ENCODE results near the gene ZC3H10.
"Not testable (repeated sequence)": the region's sequence is repeated elsewhere in the genome, so short reads cannot be mapped to it uniquely, and the experiment has no call there.

The ZC3H10 gene, protein sequence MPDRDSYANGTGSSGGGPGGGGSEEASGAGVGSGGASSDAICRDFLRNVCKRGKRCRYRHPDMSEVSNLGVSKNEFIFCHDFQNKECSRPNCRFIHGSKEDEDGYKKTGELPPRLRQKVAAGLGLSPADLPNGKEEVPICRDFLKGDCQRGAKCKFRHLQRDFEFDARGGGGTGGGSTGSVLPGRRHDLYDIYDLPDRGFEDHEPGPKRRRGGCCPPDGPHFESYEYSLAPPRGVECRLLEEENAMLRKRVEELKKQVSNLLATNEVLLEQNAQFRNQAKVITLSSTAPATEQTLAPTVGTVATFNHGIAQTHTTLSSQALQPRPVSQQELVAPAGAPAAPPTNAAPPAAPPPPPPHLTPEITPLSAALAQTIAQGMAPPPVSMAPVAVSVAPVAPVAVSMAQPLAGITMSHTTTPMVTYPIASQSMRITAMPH

DNA sequence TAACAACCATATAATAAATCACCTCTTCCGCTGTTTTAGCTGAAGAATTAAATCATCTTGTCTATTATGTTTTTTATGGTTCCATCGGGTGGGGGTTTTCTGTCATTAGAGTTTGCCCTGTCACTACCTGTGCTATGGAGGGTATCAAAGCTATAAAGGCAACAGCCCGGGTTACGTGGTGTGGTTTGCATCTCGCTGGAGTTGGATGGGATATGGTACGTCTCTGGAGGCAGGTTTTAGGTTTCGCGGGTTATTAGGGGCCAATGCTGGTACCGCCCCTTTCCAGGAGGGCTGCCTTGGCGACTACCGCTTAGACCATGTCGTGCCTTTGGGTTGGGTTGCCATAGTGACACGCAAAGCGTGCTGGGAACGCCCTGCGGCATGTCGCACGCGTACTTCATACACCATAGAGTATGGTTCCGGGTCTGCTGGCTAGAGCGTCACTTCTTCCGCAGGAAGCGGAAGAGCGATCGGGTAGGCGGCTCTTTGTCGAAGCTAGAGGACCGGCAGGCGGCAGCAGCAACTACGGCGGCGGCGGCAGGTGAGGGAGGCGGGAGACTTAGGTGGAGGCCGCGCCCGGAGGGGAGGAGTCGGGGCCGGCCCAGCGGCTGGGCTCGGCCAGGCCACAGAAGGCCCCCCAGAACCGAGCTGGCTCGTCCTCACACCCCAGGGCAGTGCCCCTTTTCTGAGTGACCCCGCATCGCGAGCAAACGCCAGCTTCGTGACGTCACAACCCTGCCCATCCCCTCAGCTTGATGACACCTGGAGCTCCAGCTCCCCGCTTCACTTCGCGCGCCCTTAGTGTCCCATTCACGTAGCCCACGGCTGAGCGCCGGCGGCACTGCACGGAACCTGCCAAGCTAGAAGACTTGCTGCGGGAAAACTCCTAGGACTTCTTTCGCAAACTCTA, at the start of gene ZC3H10:
Gene ZC3H10 (plus strand): TSS at position 489 of the 910 bp plus-strand sequence. CDS start 2,297 bp downstream, outside the sequence.
- Histone ChIP-seq H3K27ac (ENCODE audit: low read length) (peak within 1 kb of the TSS; percentile 88), H3K27me3 (ENCODE audit: insufficient read depth, low read length) (no peaks in the 10 kb centered on the region), H3K4me3 (ENCODE audit: low read length) (peak within 1 kb of the TSS; percentile 97), H3K36me3 (ENCODE audit: insufficient read depth, low read depth, low read length) (peaks cover 38% of the 10 kb centered on the region), H3K9ac (ENCODE audit: low read depth, low read length) (peak within 1 kb of the TSS; percentile 100), H3K4me1 (ENCODE audit: insufficient read depth, low read length) (peaks cover 10% of the 10 kb centered on the region; the same call in 1 of the 2 replicates), H3K9me3 (ENCODE audit: insufficient read depth, low read depth, low read length) (no peaks in the 10 kb centered on the region)

- H3K27me3 ChIP-seq (ENCODE audit: insufficient read depth, low read length), result no peaks in the 10 kb centered on the region
- no peak overlapping the region for H3K27ac ChIP-seq (ENCODE audit: low read length)
- H3K36me3 ChIP-seq (ENCODE audit: insufficient read depth, low read depth, low read length), result no peaks in the 10 kb centered on the region
Measured at GRCh38 chr12:56071648-56072047, 46.4 kb upstream of the ZC3H10 start.

GRCh38 chr12:56074396-56074795, 43.7 kb upstream of the ZC3H10 start:
- Histone ChIP-seq H3K9ac (ENCODE audit: low read depth, low read length) (no peak overlapping the region), H3K27me3 (ENCODE audit: insufficient read depth, low read length) (no peaks in the 10 kb centered on the region), H3K36me3 (ENCODE audit: insufficient read depth, low read depth, low read length) (no peaks in the 10 kb centered on the region), H3K27ac (ENCODE audit: low read length) (no peak overlapping the region), H3K9me3 (ENCODE audit: insufficient read depth, low read depth, low read length) (no peaks in the 10 kb centered on the region), H3K4me3 (ENCODE audit: low read length) (no peak overlapping the region), H3K4me1 (ENCODE audit: insufficient read depth, low read length) (peaks cover 4% of the 10 kb centered on the region; the same call in 1 of the 2 replicates)

More at GRCh38 chr12:56071648-56072047, 46.4 kb upstream of the ZC3H10 start:
- Histone ChIP-seq H3K9me3 (ENCODE audit: insufficient read depth, low read depth, low read length) (no peaks in the 10 kb centered on the region), H3K4me1 (ENCODE audit: insufficient read depth, low read length) (no peaks in the 10 kb centered on the region), H3K4me3 (ENCODE audit: low read length) (no peak overlapping the region), H3K9ac (ENCODE audit: low read depth, low read length) (no peak overlapping the region)

DNA sequence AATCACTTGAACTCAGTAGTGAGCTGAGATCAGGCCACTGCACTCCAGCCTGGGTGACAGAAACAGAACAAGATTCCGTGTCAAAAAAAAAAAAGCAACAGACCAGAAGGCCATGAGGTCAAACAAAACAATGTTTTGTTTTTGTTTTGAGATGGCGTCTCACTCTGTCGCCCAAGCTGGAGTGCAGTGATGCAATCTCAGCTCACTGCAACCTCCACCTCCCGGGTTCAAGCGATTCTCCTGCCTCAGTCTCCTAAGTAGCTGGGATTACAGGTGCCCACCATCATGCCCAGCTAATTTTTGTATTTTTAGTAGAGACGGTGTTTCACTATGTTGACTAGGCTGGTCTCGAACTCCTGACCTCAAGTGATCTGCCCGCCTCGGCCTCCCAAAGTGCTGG, 40.1 kb upstream of the ZC3H10 start:
- H3K27me3 ChIP-seq (ENCODE audit: insufficient read depth, low read length); H3K9me3 ChIP-seq (ENCODE audit: insufficient read depth, low read depth, low read length); H3K4me3 ChIP-seq (ENCODE audit: low read length); H3K9ac ChIP-seq (ENCODE audit: low read depth, low read length); H3K27ac ChIP-seq (ENCODE audit: low read length); H3K36me3 ChIP-seq (ENCODE audit: insufficient read depth, low read depth, low read length): not testable (repeated sequence)
- peaks cover 21% of the 10 kb centered on the region for H3K4me1 ChIP-seq (ENCODE audit: insufficient read depth, low read length)

- Histone ChIP-seq H3K27me3 (ENCODE audit: insufficient read depth, low read length) (peaks cover 6% of the 10 kb centered on the region; the same call in 1 of the 2 replicates), H3K4me1 (ENCODE audit: insufficient read depth, low read length) (peaks cover 21% of the 10 kb centered on the region), H3K27ac (ENCODE audit: low read length) (no peak overlapping the region), H3K9ac (ENCODE audit: low read depth, low read length) (peak overlapping the region; percentile 85; the same call in 1 of the 2 replicates), H3K36me3 (ENCODE audit: insufficient read depth, low read depth, low read length) (peaks cover 6% of the 10 kb centered on the region; the same call in 1 of the 2 replicates), H3K9me3 (ENCODE audit: insufficient read depth, low read depth, low read length) (no peaks in the 10 kb centered on the region), H3K4me3 (ENCODE audit: low read length) (peak overlapping the region; percentile 74; the same call in 1 of the 2 replicates)
Measured at GRCh38 chr12:56078427-56078826, 39.6 kb upstream of the ZC3H10 start.

- H3K36me3 ChIP-seq (ENCODE audit: insufficient read depth, low read depth, low read length), result peaks cover 13% of the 10 kb centered on the region
- H3K27ac ChIP-seq (ENCODE audit: low read length), result peak overlapping the region; percentile 52
Measured at GRCh38 chr12:56078931-56079722, 38.9 kb upstream of the ZC3H10 start.

GRCh38 chr12:56079723-56080555, 38.1 kb upstream of the ZC3H10 start, which contains the start of gene ERBB3:
TSS of gene ERBB3 (plus strand) at chr12:56080165. CDS start at chr12:56080301, 136 bp downstream.
- Histone ChIP-seq H3K9ac (ENCODE audit: low read depth, low read length) (peak within 1 kb of the TSS; percentile 85), H3K27me3 (ENCODE audit: insufficient read depth, low read length) (peaks cover 6% of the 10 kb centered on the region; the same call in 1 of the 2 replicates), H3K4me1 (ENCODE audit: insufficient read depth, low read length) (peaks cover 21% of the 10 kb centered on the region), H3K36me3 (ENCODE audit: insufficient read depth, low read depth, low read length) (peaks cover 20% of the 10 kb centered on the region), H3K9me3 (ENCODE audit: insufficient read depth, low read depth, low read length) (no peaks in the 10 kb centered on the region), H3K27ac (ENCODE audit: low read length) (peak within 1 kb of the TSS; percentile 65), H3K4me3 (ENCODE audit: low read length) (peak within 1 kb of the TSS; percentile 74)

More at GRCh38 chr12:56078931-56079722, 38.9 kb upstream of the ZC3H10 start:
- Histone ChIP-seq H3K9me3 (ENCODE audit: insufficient read depth, low read depth, low read length) (no peaks in the 10 kb centered on the region), H3K4me1 (ENCODE audit: insufficient read depth, low read length) (peaks cover 21% of the 10 kb centered on the region), H3K27me3 (ENCODE audit: insufficient read depth, low read length) (peaks cover 6% of the 10 kb centered on the region; the same call in 1 of the 2 replicates), H3K9ac (ENCODE audit: low read depth, low read length) (peak overlapping the region; percentile 85), H3K4me3 (ENCODE audit: low read length) (peak overlapping the region; percentile 74)

DNA sequence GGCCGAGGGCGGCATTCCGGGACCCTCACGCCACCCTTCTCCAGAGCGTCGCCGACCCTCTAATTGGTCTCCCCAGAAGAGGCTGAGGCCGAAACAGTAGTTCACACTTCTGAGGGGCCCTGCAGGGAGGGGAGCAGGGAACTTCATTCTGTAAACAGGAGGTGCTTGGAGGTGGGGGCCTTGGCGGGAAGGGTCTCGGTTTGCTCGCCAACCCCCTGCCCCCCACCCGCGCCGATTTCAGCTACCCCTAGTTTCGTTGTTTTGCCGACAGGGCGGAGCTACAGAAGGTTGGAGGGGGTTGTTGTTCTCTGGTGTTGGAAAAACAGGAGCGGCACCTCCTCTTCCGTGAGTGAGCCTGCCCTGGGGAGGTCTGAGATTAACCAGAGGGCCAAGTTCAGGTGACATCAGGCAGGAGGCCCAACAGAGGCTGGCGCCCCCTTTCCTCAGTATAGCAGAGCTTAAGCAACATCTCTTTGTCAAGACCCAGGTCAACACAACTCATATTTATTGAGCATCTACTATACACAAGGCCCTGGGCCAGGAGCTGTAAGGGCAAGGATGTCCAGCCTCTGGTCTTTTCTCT, 37.4 kb upstream of the ZC3H10 start:
- H3K36me3 ChIP-seq (ENCODE audit: insufficient read depth, low read depth, low read length), result peaks cover 23% of the 10 kb centered on the region
- H3K27ac ChIP-seq (ENCODE audit: low read length), result peak overlapping the region; percentile 65
- peak overlapping the region; percentile 74 for H3K4me3 ChIP-seq (ENCODE audit: low read length)
- H3K9me3 ChIP-seq (ENCODE audit: insufficient read depth, low read depth, low read length), result no peaks in the 10 kb centered on the region
- peaks cover 6% of the 10 kb centered on the region; the same call in 1 of the 2 replicates for H3K27me3 ChIP-seq (ENCODE audit: insufficient read depth, low read length)
- peak overlapping the region; percentile 85; the same call in 1 of the 2 replicates for H3K9ac ChIP-seq (ENCODE audit: low read depth, low read length)
- H3K4me1 ChIP-seq (ENCODE audit: insufficient read depth, low read length), result peaks cover 21% of the 10 kb centered on the region

GRCh38 chr12:56081393-56082347, 36.4 kb upstream of the ZC3H10 start:
- Histone ChIP-seq H3K4me3 (ENCODE audit: low read length) (peak overlapping the region; percentile 74), H3K27ac (ENCODE audit: low read length) (peak overlapping the region; percentile 29)

More at GRCh38 chr12:56081393-56082347, 36.4 kb upstream of the ZC3H10 start:
- Histone ChIP-seq H3K9me3 (ENCODE audit: insufficient read depth, low read depth, low read length) (no peaks in the 10 kb centered on the region), H3K27me3 (ENCODE audit: insufficient read depth, low read length) (peaks cover 6% of the 10 kb centered on the region; the same call in 1 of the 2 replicates), H3K4me1 (ENCODE audit: insufficient read depth, low read length) (peaks cover 21% of the 10 kb centered on the region), H3K9ac (ENCODE audit: low read depth, low read length) (peak overlapping the region; percentile 85; the same call in 1 of the 2 replicates), H3K36me3 (ENCODE audit: insufficient read depth, low read depth, low read length) (peaks cover 32% of the 10 kb centered on the region)
